ENCODE measurements around the gene NAV1. TPM values are rescaled to one million over a fixed set of nuclear protein-coding genes. Genes with fewer than 3 reads are reported as not detected.

Gene NAV1
- total and polyA plus RNA-seq, 4 donors: 1.1 to 2.0 (median 1.3) TPM

GRCh38 chr1:201499191-201499590, 39.7 kb upstream of the NAV1 start:
- H3K27me3 ChIP-seq (ENCODE audit: control insufficient read depth in 4 of 4, insufficient read depth in 4 of 4, low read length in 3 of 4): no peaks in the 10 kb centered on the region
- H3K36me3 ChIP-seq (ENCODE audit: control insufficient read depth in 4 of 4, insufficient read depth in 3 of 4, low read depth in 1 of 4, low read length in 3 of 4): peaks cover 3 to 13% (median 4%) of the 10 kb centered on the region in 4 donors
- TF ChIP-seq MAX (IDR thresholded peaks at IDR 0.05) (no peak), ATF3 (IDR thresholded peaks at IDR 0.05) (no peak), CTCF (IDR thresholded peaks at IDR 0.05; ENCODE audit: low read depth, low read length, missing input control) (no peak), YY1 (IDR thresholded peaks at IDR 0.05) (no peak), EGR1 (IDR thresholded peaks at IDR 0.05; ENCODE audit: low read depth in 2 of 2) (no peak), SP1 (IDR thresholded peaks at IDR 0.05) (no peak), JUND (IDR thresholded peaks at IDR 0.05) (no peak), RAD21 (IDR thresholded peaks at IDR 0.05) (no peak), FOXA1 (IDR thresholded peaks at IDR 0.05) (no peak), HNF4G (IDR thresholded peaks at IDR 0.05) (no peak), NR2F2 (IDR thresholded peaks at IDR 0.05) (no peak)
- H3K9ac ChIP-seq (ENCODE audit: low read depth in 1 of 2, low read length in 2 of 2): no peak overlapping the region
- WGBS: 92% methylated on average over 3 of the region's 3 CpGs
- peak overlapping the region in 1 of 2 donors; percentile 15 for H3K27ac ChIP-seq (ENCODE audit: low read depth in 1 of 2, low read length in 2 of 2)
- H3K4me1 ChIP-seq (ENCODE audit: control insufficient read depth in 4 of 4, insufficient read depth in 4 of 4, low read length in 3 of 4): peaks cover 28 to 94% (median 87%) of the 10 kb centered on the region in 4 donors
- H3K9me3 ChIP-seq (ENCODE audit: control insufficient read depth in 4 of 4, low read length in 3 of 4): no peaks in the 10 kb centered on the region
- H3K4me3 ChIP-seq (ENCODE audit: low read depth in 1 of 3, low read length in 3 of 3): no peak overlapping the region
- DNase-seq (ENCODE audit: low spot score): no peak

GRCh38 chr1:201499795-201500669, 38.9 kb upstream of the NAV1 start:
- Histone ChIP-seq H3K9me3 (ENCODE audit: control insufficient read depth in 4 of 4, low read length in 3 of 4) (no peaks in the 10 kb centered on the region), H3K36me3 (ENCODE audit: control insufficient read depth in 4 of 4, insufficient read depth in 3 of 4, low read depth in 1 of 4, low read length in 3 of 4) (peaks cover 0 to 7% (median 3%) of the 10 kb centered on the region in 4 donors), H3K27ac (ENCODE audit: low read depth in 1 of 2, low read length in 2 of 2) (peak overlapping the region; percentile 81 to 93), H3K27me3 (ENCODE audit: control insufficient read depth in 4 of 4, insufficient read depth in 4 of 4, low read length in 3 of 4) (no peaks in the 10 kb centered on the region), H3K4me1 (ENCODE audit: control insufficient read depth in 4 of 4, insufficient read depth in 4 of 4, low read length in 3 of 4) (peaks cover 33 to 92% (median 87%) of the 10 kb centered on the region in 4 donors), H3K9ac (ENCODE audit: low read depth in 1 of 2, low read length in 2 of 2) (peak overlapping the region in 1 of 2 donors; percentile 45), H3K4me3 (ENCODE audit: low read depth in 1 of 3, low read length in 3 of 3) (peak overlapping the region in 2 of 3 donors; percentile 1 to 5)
- no peak for DNase-seq (ENCODE audit: low spot score)
- 79% methylated on average over 8 of the region's 8 CpGs for WGBS
- no peak for TF ChIP-seq CTCF (IDR thresholded peaks at IDR 0.05; ENCODE audit: low read depth, low read length, missing input control)
- TF ChIP-seq YY1 (IDR thresholded peaks at IDR 0.05): no peak
- TF ChIP-seq NR2F2 (IDR thresholded peaks at IDR 0.05): no peak
- TF ChIP-seq ZBTB33 (IDR thresholded peaks at IDR 0.05): no peak
